HCT116 (cell line): ENCODE results near the gene NKIRAS2.

Experiments
- ATF3 ChIP-seq: IDR thresholded peaks from 2 replicates; pipeline ENCODE4 v1.6.1; 2012
- CBX3 ChIP-seq: IDR thresholded peaks from 2 replicates; pipeline ENCODE4 v1.6.1; 2012; ENCODE audit warnings: low read depth
- CTCF ChIP-seq, 3 experiments: fragments of 200-600 bp in 1 of 3; sonication (generic) in 1 of 3; IDR thresholded peaks in 2 of 3; conservative IDR thresholded peaks in 1 of 3; 2 replicates each; pipeline ENCODE4 v1.5.1; 2012 to 2017; ENCODE audit warnings: low read depth in 2 of 3, low read length in 2 of 3, antibody characterized with exemption in 1 of 3, borderline replicate concordance in 1 of 3, control low read depth in 1 of 3, mild to moderate bottlenecking in 1 of 3, mixed read lengths in 1 of 3, mixed run types in 1 of 3, moderate library complexity in 1 of 3; ENCODE audit not compliant: insufficient read depth in 1 of 3
- EZH2 ChIP-seq: fragments of 200-600 bp; sonication (generic); IDR thresholded peaks from 2 replicates; pipeline ENCODE4 v1.6.1; 2017; ENCODE audit warnings: antibody characterized with exemption, mixed run types
- EZH2phosphoT487 ChIP-seq: fragments of 200-600 bp; IDR thresholded peaks from 2 replicates; pipeline ENCODE4 v1.6.1; 2018; ENCODE audit warnings: antibody characterized with exemption, borderline replicate concordance
- FOSL1 ChIP-seq: IDR thresholded peaks from 2 replicates; pipeline ENCODE4 v1.6.1; 2012; ENCODE audit warnings: low read depth
- MAX ChIP-seq: IDR thresholded peaks from 2 replicates; pipeline ENCODE4 v1.6.1; 2012
- POLR2A ChIP-seq: IDR thresholded peaks from 2 replicates; pipeline ENCODE4 v1.7.0; 2011; ENCODE audit warnings: borderline replicate concordance; ENCODE audit not compliant: insufficient read depth, insufficient read length; ENCODE audit errors: extremely low read depth
- POLR2AphosphoS5 ChIP-seq: IDR thresholded peaks from 2 replicates; pipeline ENCODE4 v1.6.1; 2011; ENCODE audit warnings: mild to moderate bottlenecking, low read depth, low read length, moderate library complexity
- RAD21 ChIP-seq: IDR thresholded peaks from 2 replicates; pipeline ENCODE4 v1.6.1; 2012; ENCODE audit warnings: low read depth, mild to moderate bottlenecking
- REST ChIP-seq: IDR thresholded peaks from 2 replicates; pipeline ENCODE4 v1.6.1; 2012; ENCODE audit warnings: low read depth
- SP1 ChIP-seq: IDR thresholded peaks from 2 replicates; pipeline ENCODE4 v1.6.1; 2012; ENCODE audit warnings: low read depth
- ZBTB33 ChIP-seq: IDR thresholded peaks from 2 replicates; pipeline ENCODE4 v1.6.1; 2011; ENCODE audit warnings: mild to moderate bottlenecking, low read length, moderate library complexity; ENCODE audit not compliant: insufficient replicate concordance; ENCODE audit errors: extremely low read depth

GRCh38 chr17:42002175-42002791 lies 17.6 kb upstream of the NKIRAS2 start:
- TF ChIP-seq POLR2A: no peak
- TF ChIP-seq CTCF (IDR thresholded peaks at IDR 0.05 in 2 of 3, conservative IDR thresholded peaks at IDR 0.05 in 1 of 3; ENCODE audit: borderline replicate concordance in 1 of 3, insufficient read depth in 1 of 3, low read depth in 2 of 3, low read length in 2 of 3): no peak
- TF ChIP-seq MAX: no peak
- TF ChIP-seq POLR2AphosphoS5: no peak
- no peak for TF ChIP-seq ZBTB33
- no peak for TF ChIP-seq SP1
- TF ChIP-seq RAD21: no peak
- TF ChIP-seq REST: no peak
- TF ChIP-seq EZH2: no peak
- no peak for TF ChIP-seq EZH2phosphoT487
- no peak for TF ChIP-seq CBX3
- TF ChIP-seq ATF3: no peak
- TF ChIP-seq FOSL1: no peak
